ENCODE data around the gene RBBP5.

GRCh38 chr1:205118752-205119151, 3.0 kb downstream of the RBBP5 start:
- TF ChIP-seq CSRNP3 (CRISPR knock-in tag; IDR thresholded peaks at IDR 0.05), result no peak
- TF ChIP-seq ZNF70 (CRISPR knock-in tag; IDR thresholded peaks at IDR 0.05), result no peak
- no peak for TF ChIP-seq CREB5 (CRISPR knock-in tag; IDR thresholded peaks at IDR 0.05; ENCODE audit: low read depth)

Data from SK-N-SH treated with all-trans-retinoic acid at 6 μM for 48 hours (cell line).